T follicular helper cell (primary cell): ENCODE results near the gene SMARCD1.

Experiments
- DNase-seq: peaks from one replicate; pipeline ENCODE4 v3.0.0-alpha.2; 2020; ENCODE audit warnings: low read depth
- total RNA-seq, 2 experiments: gene quantifications; one replicate each; lab custom pipeline; 2026; lab: John Stamatoyannopoulos, UW

The SMARCD1 gene
- 74.9 to 76.4 reads per million in 2 experiments for total RNA-seq

GRCh38 chr12:50084775-50085614 is at the start of gene SMARCD1:
TSS of gene SMARCD1 (plus strand) at chr12:50085342. CDS start at chr12:50085370, 28 bp downstream.
- peak; percentile 73 for DNase-seq

GRCh38 chr12:50038336-50038735 is 46.8 kb upstream of the SMARCD1 start:
- DNase-seq = no peak

GRCh38 chr12:50039151-50039835 is 45.8 kb upstream of the SMARCD1 start:
- peak; percentile 61 for DNase-seq

GRCh38 chr12:50040657-50041056 is 44.5 kb upstream of the SMARCD1 start:
- DNase-seq = no peak

- no peak for DNase-seq
Measured at GRCh38 chr12:50041062-50041860, 43.9 kb upstream of the SMARCD1 start.

- DNase-seq = no peak
Measured at GRCh38 chr12:50041962-50042361, 43.2 kb upstream of the SMARCD1 start.

- no peak for DNase-seq
Measured at GRCh38 chr12:50042693-50043092, 42.4 kb upstream of the SMARCD1 start.

- no peak for DNase-seq
Measured at GRCh38 chr12:50043308-50043707, 41.8 kb upstream of the SMARCD1 start.

- no peak for DNase-seq
Measured at GRCh38 chr12:50043854-50044253, 41.3 kb upstream of the SMARCD1 start.

- no peak for DNase-seq
Measured at GRCh38 chr12:50047693-50048250, 37.4 kb upstream of the SMARCD1 start.

GRCh38 chr12:50049254-50050118 is 35.7 kb upstream of the SMARCD1 start:
- DNase-seq = no peak

GRCh38 chr12:50050119-50050385 is 35.1 kb upstream of the SMARCD1 start:
- DNase-seq = no peak

GRCh38 chr12:50050410-50051098 is 34.6 kb upstream of the SMARCD1 start:
- no peak for DNase-seq

GRCh38 chr12:50051101-50051806 is 33.9 kb upstream of the SMARCD1 start:
- no peak for DNase-seq

GRCh38 chr12:50052544-50052943 is 32.6 kb upstream of the SMARCD1 start:
- no peak for DNase-seq

GRCh38 chr12:50052964-50053363 is 32.2 kb upstream of the SMARCD1 start:
- no peak for DNase-seq

- DNase-seq = no peak
Measured at GRCh38 chr12:50053583-50053982, 31.6 kb upstream of the SMARCD1 start.

- peak; percentile 33 for DNase-seq
Measured at GRCh38 chr12:50055831-50056638, 29.1 kb upstream of the SMARCD1 start.

GRCh38 chr12:50056639-50056976 is 28.5 kb upstream of the SMARCD1 start:
- DNase-seq = no peak
